Uterus (tissue), 4 donors: Measurements from ENCODE around the gene TNF. TPM values are rescaled to one million over a fixed set of nuclear protein-coding genes. Genes with fewer than 3 reads are reported as not detected.

ENCODE experiments used
- DNase-seq, 2 donors: peaks; one replicate each; pipeline ENCODE4 v3.0.0-alpha.2; 2019 to 2020
- H3K27ac ChIP-seq, 2 donors: fragments of 200-600 bp; sonication (generic); 1 replicate in 1 of 2; 2 replicates in 1 of 2; pipeline ENCODE4 v1.5.1; 2016 to 2018
- H3K27me3 ChIP-seq, 2 donors: fragments of 200-600 bp; sonication (generic); one replicate each; pipeline ENCODE4 v1.5.1; 2018 to 2019; ENCODE audit warnings: control low read depth in 1 of 2
- H3K36me3 ChIP-seq, 2 donors: fragments of 200-600 bp; sonication (generic); one replicate each; pipeline ENCODE4 v1.5.1; 2019; ENCODE audit warnings: control low read depth in 1 of 2
- H3K4me1 ChIP-seq, 2 donors: fragments of 200-600 bp; sonication (generic); one replicate each; pipeline ENCODE4 v1.5.1; 2018 to 2019; ENCODE audit warnings: control low read depth in 1 of 2
- H3K4me3 ChIP-seq, 2 donors: fragments of 200-600 bp; sonication (generic); 1 replicate in 1 of 2; 2 replicates in 1 of 2; pipeline ENCODE4 v1.5.1; 2018 to 2019; ENCODE audit warnings: mild to moderate bottlenecking in 1 of 2
- H3K9me3 ChIP-seq, 2 donors: fragments of 200-600 bp; sonication (generic); one replicate each; pipeline ENCODE4 v1.5.1; 2019; ENCODE audit warnings: control low read depth in 1 of 2
- POLR2A ChIP-seq, 2 donors: fragments of 450-650 bp; IDR thresholded peaks; one replicate each; pipeline ENCODE4 v1.6.1; 2016; ENCODE audit warnings: antibody characterized with exemption in 2 of 2, mild to moderate bottlenecking in 1 of 2, moderate library complexity in 1 of 2
- intact Hi-C: fragments of 100-400 bp; cut with DNase I; formaldehyde crosslinking; loops from one replicate; pipeline ENCODE4 v1.15.1; 2023; ENCODE audit warnings: low total_unique reads
- total RNA-seq, 4 donors: library from RNA; depleted of rRNA in 3 of 4; stranded (reverse); fragments of >200 nt in 3 of 4; gene quantifications; one replicate each; pipeline versions ENCODE4 v1.1.0 to v1.2.4, GENCODE V29; 2014 to 2023
- TF ChIP-seq, protein P1 (sequence below), 4 experiments: fragments of 200-600 bp in 2 of 4; fragments of 450-650 bp in 2 of 4; sonication (generic) in 2 of 4; IDR thresholded peaks; one replicate each; pipeline ENCODE4 v1.5.1; 2016 to 2019; ENCODE audit warnings: antibody characterized with exemption in 4 of 4, mild to moderate bottlenecking in 2 of 4, moderate library complexity in 1 of 4
- donor health status: DM: yes; HTN: yes; CAD: no.

Gene TNF
- total RNA-seq, 4 donors from 2014 or later: 1.3 TPM; not detected in 3

DNA sequence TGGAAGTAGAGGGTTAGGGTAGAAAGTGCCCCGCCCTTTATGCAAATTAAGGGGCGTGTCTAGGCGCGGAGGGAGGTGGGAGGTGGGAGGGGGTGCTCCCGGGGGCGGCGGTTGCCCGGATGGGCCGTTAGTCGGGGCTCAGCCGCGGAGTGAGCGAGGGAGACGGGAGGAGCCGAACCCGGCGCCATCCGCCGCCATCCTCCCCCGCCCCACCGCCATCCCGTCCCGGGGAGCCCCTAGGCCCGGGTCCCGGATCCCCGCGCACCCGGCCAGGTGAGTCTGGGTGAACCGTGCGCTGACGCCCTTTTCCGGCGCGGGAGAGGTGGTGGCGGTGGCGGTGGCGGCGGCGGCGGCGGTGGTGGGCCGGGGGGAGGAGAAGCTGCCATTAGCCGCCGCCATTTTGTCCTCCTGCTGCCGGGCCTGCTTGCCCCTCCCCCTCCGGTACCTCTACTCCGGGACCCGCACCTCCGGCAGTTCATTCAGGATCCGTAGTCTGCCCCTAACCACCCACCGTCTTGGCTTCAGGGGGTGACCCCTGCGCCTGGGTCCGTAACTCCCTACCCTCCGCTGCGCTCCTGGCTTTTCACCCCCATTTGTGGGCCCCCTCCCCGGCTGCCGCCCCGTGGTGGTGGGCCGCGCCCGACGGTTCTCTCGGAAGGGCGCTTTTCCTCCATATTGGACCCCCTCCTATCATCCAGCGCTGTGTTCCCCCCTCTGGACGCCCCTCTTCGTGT lies 45.4 kb downstream of the TNF start, which contains the start of gene PRRC2A:
TSS of gene PRRC2A (plus strand) at position 130 of the 734 bp plus-strand sequence. CDS start 2,075 bp downstream, outside the sequence.
- H3K36me3 ChIP-seq: no peaks in the 10 kb centered on the region
- peak in 1 of 2 donors; percentile 83 for DNase-seq
- H3K9me3 ChIP-seq: no peaks in the 10 kb centered on the region
- peaks cover 0 to 8% of the 10 kb centered on the region in 2 donors for H3K4me1 ChIP-seq
- TF ChIP-seq, protein P1, sequence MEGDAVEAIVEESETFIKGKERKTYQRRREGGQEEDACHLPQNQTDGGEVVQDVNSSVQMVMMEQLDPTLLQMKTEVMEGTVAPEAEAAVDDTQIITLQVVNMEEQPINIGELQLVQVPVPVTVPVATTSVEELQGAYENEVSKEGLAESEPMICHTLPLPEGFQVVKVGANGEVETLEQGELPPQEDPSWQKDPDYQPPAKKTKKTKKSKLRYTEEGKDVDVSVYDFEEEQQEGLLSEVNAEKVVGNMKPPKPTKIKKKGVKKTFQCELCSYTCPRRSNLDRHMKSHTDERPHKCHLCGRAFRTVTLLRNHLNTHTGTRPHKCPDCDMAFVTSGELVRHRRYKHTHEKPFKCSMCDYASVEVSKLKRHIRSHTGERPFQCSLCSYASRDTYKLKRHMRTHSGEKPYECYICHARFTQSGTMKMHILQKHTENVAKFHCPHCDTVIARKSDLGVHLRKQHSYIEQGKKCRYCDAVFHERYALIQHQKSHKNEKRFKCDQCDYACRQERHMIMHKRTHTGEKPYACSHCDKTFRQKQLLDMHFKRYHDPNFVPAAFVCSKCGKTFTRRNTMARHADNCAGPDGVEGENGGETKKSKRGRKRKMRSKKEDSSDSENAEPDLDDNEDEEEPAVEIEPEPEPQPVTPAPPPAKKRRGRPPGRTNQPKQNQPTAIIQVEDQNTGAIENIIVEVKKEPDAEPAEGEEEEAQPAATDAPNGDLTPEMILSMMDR (IDR thresholded peaks at IDR 0.05): no peak
- peak; percentile 26 to 62 for TF ChIP-seq POLR2A (IDR thresholded peaks at IDR 0.05)
- no peaks in the 10 kb centered on the region for H3K27me3 ChIP-seq
- intact Hi-C loops: no loop called here
- peak within 1 kb of the TSS; percentile 93 to 98 for H3K27ac ChIP-seq
- H3K4me3 ChIP-seq: peak within 1 kb of the TSS; percentile 54 to 68

DNA sequence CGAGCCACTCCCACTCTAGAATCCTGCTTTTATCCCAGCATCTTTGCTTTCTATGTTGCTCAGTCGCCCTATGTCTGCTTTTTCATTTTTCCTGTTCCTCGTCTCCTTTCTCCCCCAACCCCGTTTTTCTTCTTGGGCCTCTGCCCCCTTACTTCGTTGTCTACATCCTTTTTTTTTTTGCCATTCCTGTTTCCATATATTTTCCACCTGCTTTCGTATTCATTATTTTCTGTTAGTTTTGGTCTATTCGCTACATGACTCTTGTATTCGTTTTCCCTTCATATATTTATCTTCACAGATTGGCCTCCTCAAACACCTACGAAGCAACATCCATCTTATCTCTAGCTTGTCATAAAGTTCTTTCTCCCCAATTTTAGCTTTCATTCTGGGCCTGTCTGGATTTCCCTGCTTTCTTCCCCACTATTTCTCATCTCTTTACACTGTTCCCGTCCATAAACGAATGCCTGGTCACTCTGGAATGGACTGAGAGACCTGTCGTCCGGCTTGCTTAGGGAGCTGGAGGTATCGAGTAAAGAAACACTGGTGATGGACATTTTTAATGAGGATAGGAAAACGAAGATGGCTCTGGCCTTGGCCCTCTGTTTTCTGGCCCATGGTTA lies 46.1 kb downstream of the TNF start:
- peak overlapping the region; percentile 54 to 68 for H3K4me3 ChIP-seq
- H3K27ac ChIP-seq: peak overlapping the region; percentile 93 to 98
- TF ChIP-seq, protein P1 (IDR thresholded peaks at IDR 0.05): no peak
- no peak for TF ChIP-seq POLR2A (IDR thresholded peaks at IDR 0.05)
- H3K9me3 ChIP-seq: no peaks in the 10 kb centered on the region
- intact Hi-C loops: no loop called here
- no peak for DNase-seq
- H3K36me3 ChIP-seq: no peaks in the 10 kb centered on the region
- peaks cover 0 to 8% of the 10 kb centered on the region in 2 donors for H3K4me1 ChIP-seq
- no peaks in the 10 kb centered on the region for H3K27me3 ChIP-seq

DNA sequence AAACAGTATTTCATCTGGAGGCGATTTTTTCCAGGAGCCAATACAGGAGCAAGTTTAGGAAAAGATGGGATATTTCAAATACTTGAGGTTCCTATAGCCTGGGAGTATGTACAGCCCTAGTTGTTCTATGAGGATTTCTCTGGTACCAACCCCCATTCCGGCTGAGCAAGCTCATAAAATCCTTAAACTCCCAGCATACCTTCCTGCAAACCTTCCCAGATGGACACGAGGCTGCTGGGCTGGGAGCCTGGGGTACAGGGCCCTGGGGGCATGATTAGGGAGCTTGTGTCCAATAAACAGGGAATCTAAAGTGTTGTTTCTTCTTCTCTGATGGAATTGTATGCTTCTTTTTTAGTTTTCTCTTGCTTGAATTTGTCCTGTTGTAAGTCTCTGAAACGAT lies 46.6 kb downstream of the TNF start:
- Histone ChIP-seq H3K27ac (peak overlapping the region; percentile 93 to 98), H3K27me3 (no peaks in the 10 kb centered on the region), H3K36me3 (no peaks in the 10 kb centered on the region), H3K4me1 (peaks cover 0 to 8% of the 10 kb centered on the region in 2 donors), H3K9me3 (no peaks in the 10 kb centered on the region), H3K4me3 (peak overlapping the region; percentile 54 to 68)
- TF ChIP-seq POLR2A (IDR thresholded peaks at IDR 0.05): no peak
- TF ChIP-seq, protein P1 (IDR thresholded peaks at IDR 0.05): no peak
- no peak for DNase-seq
- intact Hi-C loops: no loop called here

DNA sequence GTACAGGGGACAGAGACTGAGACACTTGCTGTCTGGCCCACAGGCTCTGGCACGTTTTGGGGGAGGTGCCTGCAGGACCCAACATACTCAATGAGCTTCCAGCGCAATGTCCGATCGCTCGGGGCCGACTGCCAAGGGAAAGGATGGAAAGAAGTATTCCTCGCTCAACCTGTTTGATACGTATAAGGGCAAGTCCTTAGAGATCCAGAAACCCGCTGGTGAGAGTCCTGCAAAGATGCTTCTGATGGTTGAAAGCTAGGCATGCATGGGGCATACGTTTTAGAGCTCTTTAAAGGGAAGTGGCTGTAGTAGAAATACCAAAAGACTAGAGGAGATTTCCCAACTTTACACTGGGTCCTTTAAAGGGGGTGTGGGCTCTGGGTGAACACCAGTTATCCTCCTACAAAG lies 47.3 kb downstream of the TNF start:
- H3K27me3 ChIP-seq: no peaks in the 10 kb centered on the region
- H3K4me3 ChIP-seq: no peak overlapping the region
- intact Hi-C loops: no loop called here
- no peaks in the 10 kb centered on the region for H3K9me3 ChIP-seq
- TF ChIP-seq, protein P1 (IDR thresholded peaks at IDR 0.05): no peak
- TF ChIP-seq POLR2A (IDR thresholded peaks at IDR 0.05): no peak
- H3K4me1 ChIP-seq: peaks cover 0 to 8% of the 10 kb centered on the region in 2 donors
- DNase-seq: no peak
- H3K27ac ChIP-seq: peak overlapping the region in 1 of 2 donors; percentile 98
- H3K36me3 ChIP-seq: no peaks in the 10 kb centered on the region

DNA sequence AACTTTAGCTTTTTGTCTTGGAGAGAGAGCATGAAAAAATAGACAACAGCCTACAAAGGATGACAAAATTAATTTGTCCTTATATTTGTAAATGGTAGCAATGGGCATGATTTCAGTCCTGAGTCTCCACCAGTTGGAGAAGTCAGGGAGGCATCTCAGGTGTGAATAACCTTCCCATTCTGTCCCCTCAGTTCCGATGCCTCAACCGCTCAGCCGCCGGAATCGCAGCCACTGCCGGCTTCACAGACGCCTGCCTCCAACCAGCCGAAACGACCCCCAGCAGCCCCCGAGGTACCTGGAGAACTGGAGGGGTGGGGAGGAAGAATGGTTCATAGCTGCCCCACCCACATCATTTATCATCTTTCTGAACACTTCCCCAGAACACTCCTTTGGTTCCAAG lies 48.7 kb downstream of the TNF start:
- Histone ChIP-seq H3K36me3 (no peaks in the 10 kb centered on the region), H3K27me3 (no peaks in the 10 kb centered on the region), H3K4me1 (peaks cover 0 to 8% of the 10 kb centered on the region in 2 donors), H3K27ac (no peak overlapping the region), H3K4me3 (no peak overlapping the region), H3K9me3 (no peaks in the 10 kb centered on the region)
- intact Hi-C loops: no loop called here
- no peak for TF ChIP-seq POLR2A (IDR thresholded peaks at IDR 0.05)
- no peak for DNase-seq
